Stimulated activated CD4-positive, alpha-beta T cell treated with anti-CD3 and anti-CD28 coated beads, Interleukin-4, amount 100 ng/mL, for 4 hours (primary cell): ENCODE results near the gene RGS7.
"Not testable (repeated sequence)": the region's sequence is repeated elsewhere in the genome, so short reads cannot be mapped to it uniquely, and the experiment has no call there.

Experiments used
- DNase-seq, 2 experiments: peaks; one replicate each; pipeline ENCODE4 v3.0.0-alpha.2; 2020

RGS7 gene

DNA sequence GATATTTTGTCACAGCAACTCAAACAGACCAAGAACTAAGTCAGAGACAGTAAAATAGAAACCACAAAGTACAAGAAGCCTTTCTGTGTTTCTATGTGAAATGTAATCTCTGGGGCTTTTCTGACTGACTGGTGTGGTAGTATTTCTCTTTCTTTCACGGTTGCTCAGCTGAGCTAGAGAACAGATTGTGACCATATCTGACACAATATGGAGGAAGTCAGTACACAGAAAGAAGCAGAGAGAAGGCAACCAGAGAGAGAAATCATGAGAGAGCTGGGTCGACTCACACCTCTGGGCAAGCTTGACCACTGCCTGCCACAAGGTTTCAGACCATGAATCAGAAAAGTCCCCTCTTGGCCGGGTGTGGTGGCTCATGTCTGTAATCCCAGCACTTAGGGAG lies 536.2 kb downstream of the RGS7 start:
- DNase-seq, result no peak

DNA sequence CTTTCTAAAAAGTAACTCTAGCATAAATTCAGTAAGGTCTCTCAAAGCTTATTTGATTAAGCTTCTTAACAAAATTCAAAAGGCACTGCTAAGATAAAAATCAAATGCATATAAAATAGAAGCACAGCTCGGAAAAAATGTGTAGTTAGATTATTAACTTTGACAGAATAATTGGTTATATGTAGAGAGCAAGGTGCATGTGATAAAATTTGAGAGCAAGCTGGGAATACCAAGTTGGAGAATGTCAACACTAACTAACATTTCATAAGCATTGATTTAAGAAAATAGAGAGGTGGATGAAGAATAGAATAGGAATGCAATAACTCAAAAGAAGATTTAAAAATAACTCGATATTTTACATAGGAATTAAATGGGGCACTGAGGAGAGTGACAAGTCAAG lies 540.5 kb downstream of the RGS7 start:
- no peak for DNase-seq

- no peak for DNase-seq
Observed at GRCh38 chr1:240813720-240814119, 543.3 kb downstream of the RGS7 start.

DNA sequence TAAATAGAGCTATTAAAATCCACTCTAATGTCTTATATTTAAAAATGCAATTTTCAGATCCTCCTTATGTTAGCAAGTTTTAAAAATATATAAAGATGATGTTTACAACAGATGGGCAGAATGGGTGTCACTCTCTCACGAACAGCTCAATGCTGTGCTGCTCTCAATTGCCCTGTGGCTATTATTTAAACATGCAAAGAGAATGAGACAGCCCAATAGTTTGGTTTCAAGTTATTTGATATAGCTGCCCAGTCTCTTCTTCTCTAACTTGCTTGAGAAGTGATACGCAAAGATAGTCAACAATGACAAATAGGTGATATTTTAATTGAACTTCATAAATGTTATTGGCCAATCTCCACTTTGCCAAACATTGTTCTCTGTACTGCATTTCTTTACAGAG lies 545.7 kb downstream of the RGS7 start:
- DNase-seq, result no peak

GRCh38 chr1:240808381-240808780 lies 548.6 kb downstream of the RGS7 start:
- DNase-seq, result no peak

- DNase-seq, result no peak
Observed at GRCh38 chr1:240806200-240806745, 550.7 kb downstream of the RGS7 start.

DNA sequence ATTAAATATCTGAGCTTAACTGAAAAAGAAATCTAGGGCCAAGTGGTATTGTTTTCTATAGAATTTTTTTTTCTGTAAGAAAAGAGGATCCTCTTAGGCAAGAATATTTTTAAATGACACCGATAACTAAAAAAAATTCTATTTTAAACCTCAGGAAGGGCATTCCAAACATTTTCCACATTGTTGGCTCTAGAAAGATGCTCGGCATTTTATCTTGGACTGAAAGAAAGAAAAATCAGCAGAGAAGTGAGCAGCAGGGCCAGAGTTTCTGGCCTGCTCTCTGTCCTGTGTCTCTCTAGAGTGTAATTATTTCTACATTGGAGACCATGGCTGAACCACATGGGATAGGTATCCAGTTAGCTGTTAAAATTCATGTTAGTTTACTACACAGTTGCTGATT lies 552.5 kb downstream of the RGS7 start:
- DNase-seq, result no peak

DNA sequence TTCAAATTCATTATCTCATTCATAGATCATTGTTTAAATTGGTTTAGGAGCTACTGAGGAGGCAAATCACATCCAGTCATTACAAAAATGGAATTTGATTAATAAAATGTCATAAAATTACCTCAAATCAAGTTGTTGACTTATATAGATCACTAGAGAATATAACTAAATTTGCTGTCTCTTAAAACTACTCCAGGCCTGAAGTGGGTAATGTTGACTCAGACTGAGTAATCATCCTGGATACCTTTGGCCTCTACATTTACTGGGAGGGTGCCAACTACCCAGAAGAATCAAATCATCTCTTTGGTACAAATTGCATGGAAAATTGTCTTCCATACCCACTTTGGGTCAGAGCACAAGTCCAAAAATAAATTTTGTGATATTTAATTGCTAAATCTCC lies 553.9 kb downstream of the RGS7 start:
- no peak for DNase-seq

DNA sequence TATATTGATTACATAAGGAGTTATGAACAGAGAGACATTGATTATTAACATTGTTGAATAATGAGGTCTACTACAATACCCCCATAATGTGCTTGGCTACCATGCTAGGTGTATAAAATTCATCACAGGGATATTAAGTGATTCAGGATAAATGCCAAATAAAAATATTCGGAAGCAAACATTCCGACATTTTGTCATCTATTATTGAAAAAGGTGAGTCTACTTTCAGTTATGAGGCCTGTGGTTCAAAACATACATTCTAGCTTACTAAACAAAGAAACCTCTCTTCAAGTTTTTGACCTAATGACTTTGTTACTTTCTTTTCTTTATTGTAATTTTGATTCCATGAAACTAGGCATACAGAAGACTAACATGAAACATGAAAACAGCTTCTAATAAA lies 554.7 kb downstream of the RGS7 start:
- no peak for DNase-seq

GRCh38 chr1:240801442-240801841 lies 555.6 kb downstream of the RGS7 start:
- DNase-seq, result no peak

- no peak for DNase-seq
Observed at GRCh38 chr1:240800291-240800690, 556.7 kb downstream of the RGS7 start.

GRCh38 chr1:240797050-240797449 lies 560.0 kb downstream of the RGS7 start:
- DNase-seq, result no peak

- DNase-seq, result no peak
Observed at GRCh38 chr1:240794046-240794843, 562.8 kb downstream of the RGS7 start.

GRCh38 chr1:240792915-240793529 lies 564.0 kb downstream of the RGS7 start:
- no peak for DNase-seq

- DNase-seq, result no peak
Observed at GRCh38 chr1:240790856-240791255, 566.1 kb downstream of the RGS7 start.

GRCh38 chr1:240786880-240787279 lies 570.1 kb downstream of the RGS7 start:
- DNase-seq, result no peak

- no peak for DNase-seq
Observed at GRCh38 chr1:240784776-240785175, 572.2 kb downstream of the RGS7 start.

- DNase-seq, result not testable (repeated sequence)
Observed at GRCh38 chr1:240783728-240784137, 573.3 kb downstream of the RGS7 start.

DNA sequence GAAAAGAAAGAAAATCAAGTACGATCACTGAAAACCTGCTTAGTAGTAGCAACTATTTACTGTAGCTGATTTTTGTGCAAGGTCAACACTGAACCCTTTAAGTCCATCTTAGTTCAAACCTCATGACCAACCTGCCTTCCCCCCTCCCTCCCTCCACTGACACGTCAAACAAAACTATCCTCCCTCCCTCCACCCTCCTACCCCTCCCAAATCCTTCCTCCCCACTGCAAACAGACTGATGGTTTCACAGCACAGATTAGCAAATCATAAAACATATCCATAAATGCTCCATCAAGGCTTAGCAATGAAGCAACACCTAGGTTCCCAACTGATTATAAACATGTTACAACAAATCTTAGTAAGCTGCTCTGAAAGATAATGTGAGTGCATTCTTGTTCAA lies 580.8 kb downstream of the RGS7 start:
- no peak for DNase-seq

- DNase-seq, result no peak
Observed at GRCh38 chr1:240772131-240772530, 584.9 kb downstream of the RGS7 start.

DNA sequence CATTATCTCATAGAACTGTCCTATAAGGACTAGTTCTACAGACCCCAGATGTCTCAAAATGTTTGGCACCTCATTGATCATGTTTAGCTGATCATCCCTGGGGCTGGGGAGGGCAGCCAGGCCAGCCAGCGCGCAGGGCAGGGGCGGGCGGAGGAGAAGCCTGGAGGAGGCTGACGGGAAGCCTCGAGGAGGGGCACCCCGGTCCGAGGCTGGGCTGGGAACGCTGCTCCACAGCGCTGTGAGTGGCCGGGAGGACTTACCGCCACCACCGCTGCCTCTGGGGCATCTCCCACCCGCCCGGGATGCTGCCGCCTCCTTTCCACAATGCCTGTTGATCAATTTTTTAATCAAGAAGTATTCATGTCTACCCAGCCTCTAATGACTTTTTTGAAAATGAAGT lies 585.6 kb downstream of the RGS7 start:
- DNase-seq, result no peak

DNA sequence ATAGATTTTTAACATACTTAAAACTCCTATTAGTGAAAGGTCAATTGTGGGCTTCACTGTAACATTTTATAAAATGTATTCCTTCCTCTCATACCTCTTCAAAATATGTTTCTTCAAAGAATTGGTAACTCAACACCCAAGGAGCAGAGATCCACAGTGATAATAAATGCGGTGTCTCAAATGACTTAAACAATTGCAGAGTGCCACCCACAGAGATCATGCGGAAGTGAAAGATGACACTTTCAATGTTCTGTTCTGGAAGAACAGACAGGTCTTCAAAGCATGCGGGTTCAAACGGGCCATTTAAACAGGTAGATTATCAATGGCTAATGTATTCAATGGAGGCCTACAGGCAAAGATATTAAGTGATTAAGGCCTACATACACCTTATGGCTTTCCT lies 588.0 kb downstream of the RGS7 start:
- no peak for DNase-seq

GRCh38 chr1:240766831-240767230 lies 590.2 kb downstream of the RGS7 start:
- no peak for DNase-seq

DNA sequence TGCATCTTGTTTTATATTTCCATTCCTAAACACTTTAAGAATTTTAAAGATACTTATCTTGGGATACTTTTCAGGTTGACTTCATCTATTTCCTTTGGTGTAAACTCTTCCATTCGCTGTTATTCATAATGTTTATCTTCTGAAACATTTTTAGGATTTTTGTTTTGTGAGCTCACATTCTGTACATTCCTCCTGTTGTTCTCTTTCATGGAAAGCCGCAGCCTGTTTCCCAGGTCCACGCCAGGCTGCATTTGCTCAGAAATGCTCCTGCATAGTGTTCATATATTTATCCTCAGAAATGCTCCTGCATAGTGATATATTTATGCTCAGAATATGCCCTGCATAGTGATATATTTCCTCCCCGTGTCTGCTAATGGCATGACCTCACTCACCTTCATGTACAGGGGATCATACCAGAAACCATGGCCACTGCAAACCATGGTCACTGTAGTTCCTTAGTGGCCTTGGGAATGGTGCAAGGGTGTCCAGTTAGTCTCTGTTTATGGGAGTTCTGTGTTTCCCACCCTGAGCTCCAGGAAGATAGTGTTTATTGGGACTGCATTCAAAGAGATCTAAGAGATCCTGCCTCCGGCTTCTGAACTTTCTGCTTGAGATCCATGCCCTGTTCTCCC lies 591.2 kb downstream of the RGS7 start:
- DNase-seq, result no peak
